ENCODE data around the gene LHCGR. TPM values are rescaled to one million over a fixed set of nuclear protein-coding genes. Genes with fewer than 3 reads are reported as not detected.
A peak's percentile ranks its signal among the peaks of the same experiment; 100 is the strongest.

Gene LHCGR
- total and polyA plus RNA-seq, 2 of the 4 experiments (the other 2 are of a cell fraction) = 0.10 to 0.18 TPM

DNA sequence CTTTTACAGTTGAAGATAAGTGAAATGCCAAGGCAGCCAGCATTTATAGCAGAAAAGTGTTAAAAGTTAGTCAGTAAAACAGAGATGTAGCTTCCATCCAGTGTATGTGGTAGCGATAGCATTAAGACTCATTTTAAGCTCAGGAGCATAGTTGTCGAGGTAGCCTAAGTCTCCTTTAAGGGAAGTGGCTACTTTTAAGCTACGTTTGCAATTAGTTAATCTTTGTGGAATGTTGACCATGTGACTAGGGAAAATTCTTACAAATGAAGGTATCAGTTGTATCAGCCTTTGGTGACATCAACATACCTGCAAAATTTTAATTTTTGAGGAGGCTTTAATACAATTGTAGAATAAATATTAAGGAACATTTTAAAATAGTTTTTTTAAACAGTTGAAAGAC lies 61.9 kb downstream of the LHCGR start:
- peak overlapping the region; percentile 95; the same call in 1 of the 2 replicates for H4K5ac ChIP-seq (ENCODE audit: low read depth, low read length)
- H4K20me1 ChIP-seq (ENCODE audit: insufficient read depth, low read length) = no peaks in the 10 kb centered on the region
- H2AK9ac ChIP-seq (replicated peaks; ENCODE audit: low read depth, low read length, poor library complexity) = no peak overlapping the region
- H2BK120ac ChIP-seq (ENCODE audit: low read depth, low read length) = peak overlapping the region; percentile 96
- H3K27ac ChIP-seq (ENCODE audit: insufficient read depth, low read length) = 0 out of 2 replicates have a peak overlapping the region, but pooled peaks have one; percentile 5
- H3K23ac ChIP-seq (ENCODE audit: low read depth, low read length) = 0 out of 2 replicates have a peak overlapping the region, but pooled peaks have one; percentile 39
- in situ Hi-C loops (cut with MboI; ENCODE audit: low sequenced_read_pairs) (no loop called here), intact Hi-C loops (cut with micrococcal nuclease) (loop anchor here (5.0 kb wide), 1 partner anchor 91 kb away; no protein-coding TSS in a partner anchor), dilution Hi-C loops (cut with HindIII; ENCODE audit: low sequenced_read_pairs, unreplicated experiment) (no loop called here)
- H2AK5ac ChIP-seq (ENCODE audit: low read depth, low read length) = no peak overlapping the region
- no peaks in the 10 kb centered on the region for H3K9me3 ChIP-seq (ENCODE audit: control insufficient read depth, insufficient read depth, low read length)
- H4K91ac ChIP-seq (ENCODE audit: insufficient read depth, low read depth, low read length) = peak overlapping the region; percentile 69
- WGBS, 2 experiments (ENCODE audit: extremely low coverage in 2 of 2, insufficient read length in 1 of 2) = 80% methylated on average over 1 of the region's 3 CpGs; no CpG with 5 or more reads in 1 of the 2 experiments
- H3K18ac ChIP-seq (ENCODE audit: low read depth, low read length) = peak overlapping the region; percentile 97; the same call in 1 of the 2 replicates
- H3K14ac ChIP-seq (replicated peaks; ENCODE audit: low read depth, low read length) = peak overlapping the region; percentile 85
- H2BK20ac ChIP-seq (ENCODE audit: low read depth, low read length) = peak overlapping the region; percentile 96
- CTCF ChIA-PET = no interaction called here
- peak overlapping the region; percentile 51; the same call in 1 of the 2 replicates for H3K56ac ChIP-seq (ENCODE audit: extremely low read depth, insufficient read depth, low read length)
- H2BK15ac ChIP-seq (ENCODE audit: low read depth, low read length) = peak overlapping the region; percentile 81; the same call in 1 of the 3 replicates
- peak overlapping the region; percentile 82 for H2BK5ac ChIP-seq (ENCODE audit: low read depth, low read length, poor library complexity, severe bottlenecking)
- H2AFZ ChIP-seq (replicated peaks; ENCODE audit: low read length, poor library complexity) = no peak overlapping the region
- peak overlapping the region; percentile 54 to 84 for H4K8ac ChIP-seq (ENCODE audit: low read depth in 2 of 2, low read length in 2 of 2)
- ATAC-seq (ENCODE audit: low read depth) = peak; percentile 55
- no peak overlapping the region for H3K4me3 ChIP-seq (ENCODE audit: insufficient read depth, low read depth, low read length)
- H3K79me1 ChIP-seq (ENCODE audit: low read depth in 1 of 2, low read length in 2 of 2) = no peaks in the 10 kb centered on the region
- H3K9me1 ChIP-seq (ENCODE audit: insufficient read depth, low read length) = no peaks in the 10 kb centered on the region
- POLR2A ChIA-PET (ENCODE audit: unreplicated experiment) = no interaction called here
- no peaks in the 10 kb centered on the region for H3K27me3 ChIP-seq (ENCODE audit: control insufficient read depth, insufficient read depth, low read length)
- peak; percentile 31 for DNase-seq
- H3K4me2 ChIP-seq (ENCODE audit: low read depth, low read length) = no peak overlapping the region
- peak overlapping the region; percentile 84; the same call in 1 of the 2 replicates for H3K4ac ChIP-seq (ENCODE audit: low read depth, low read length)
- no peak overlapping the region for H3K9ac ChIP-seq (ENCODE audit: low read depth, low read length)
- TF ChIP-seq, protein P1, sequence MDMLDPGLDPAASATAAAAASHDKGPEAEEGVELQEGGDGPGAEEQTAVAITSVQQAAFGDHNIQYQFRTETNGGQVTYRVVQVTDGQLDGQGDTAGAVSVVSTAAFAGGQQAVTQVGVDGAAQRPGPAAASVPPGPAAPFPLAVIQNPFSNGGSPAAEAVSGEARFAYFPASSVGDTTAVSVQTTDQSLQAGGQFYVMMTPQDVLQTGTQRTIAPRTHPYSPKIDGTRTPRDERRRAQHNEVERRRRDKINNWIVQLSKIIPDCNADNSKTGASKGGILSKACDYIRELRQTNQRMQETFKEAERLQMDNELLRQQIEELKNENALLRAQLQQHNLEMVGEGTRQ (IDR thresholded peaks at IDR 0.05; ENCODE audit: low read depth, low read length) = peak; percentile 31; the same call in 1 of the 2 replicates
- TF ChIP-seq MAFK (IDR thresholded peaks at IDR 0.05; ENCODE audit: low read depth, low read length) (0 out of 2 replicates have a peak, but pooled peaks have one; percentile 3), RFX5 (IDR thresholded peaks at IDR 0.05; ENCODE audit: low read depth, low read length) (no peak)
- no TSS peak for BruUV-seq (replicated peaks)
- H3K36me3 ChIP-seq (ENCODE audit: control insufficient read depth, insufficient read depth, low read length) = no peaks in the 10 kb centered on the region
- peaks cover 4% of the 10 kb centered on the region; the same call in 1 of the 2 replicates for H3K4me1 ChIP-seq (ENCODE audit: control insufficient read depth, insufficient read depth, low read length)
